GM18867 (cell line): ENCODE results near the gene UEVLD.
A peak's percentile ranks its signal among the peaks of the same experiment; 100 is the strongest.

Source experiments
- ATAC-seq: cut with Tn5 transposase; IDR thresholded peaks from one replicate; pipeline ENCODE4 v1.9.1; 2021; ENCODE audit warnings: mild to moderate bottlenecking, moderate library complexity; ENCODE audit not compliant: unreplicated experiment

UEVLD gene

DNA sequence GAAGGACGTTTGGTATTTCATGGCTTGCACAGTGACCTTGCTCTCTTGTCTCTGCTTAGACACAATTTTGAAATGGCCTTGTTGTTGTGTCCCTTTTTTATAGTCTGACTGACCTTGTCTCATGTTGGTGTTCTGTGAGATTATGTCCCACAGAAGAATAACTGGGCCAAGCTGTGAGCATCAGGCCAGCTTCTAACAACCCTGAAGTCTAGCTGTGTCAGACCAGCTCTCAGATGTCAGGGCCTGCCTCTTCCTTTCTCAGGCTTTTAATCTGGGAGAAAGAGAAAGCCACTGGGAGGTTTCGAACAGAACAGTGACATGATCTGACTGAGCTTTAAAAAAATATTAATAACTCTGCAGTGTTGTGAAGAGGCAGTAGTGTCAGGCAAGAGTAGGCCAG lies 2.0 kb upstream of the UEVLD start:
- ATAC-seq = no peak

DNA sequence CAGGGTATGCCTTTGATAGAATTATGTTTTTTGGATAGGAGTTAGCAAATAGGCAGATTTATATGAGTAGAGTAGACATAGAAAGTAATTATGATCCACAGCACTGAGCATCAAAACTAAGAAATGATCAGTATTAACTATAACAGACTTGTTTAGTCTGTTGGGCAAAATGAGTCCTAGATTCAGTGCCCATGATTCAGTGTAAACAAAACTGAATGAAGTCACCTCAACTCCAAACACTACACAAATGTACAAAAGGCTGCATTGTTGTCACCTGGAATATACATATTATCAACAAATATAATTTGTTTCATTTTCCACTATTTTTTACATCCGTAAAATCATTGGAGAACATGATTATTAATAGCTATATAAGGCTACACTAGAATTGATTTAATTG lies 6.7 kb downstream of the UEVLD start:
- no peak for ATAC-seq

DNA sequence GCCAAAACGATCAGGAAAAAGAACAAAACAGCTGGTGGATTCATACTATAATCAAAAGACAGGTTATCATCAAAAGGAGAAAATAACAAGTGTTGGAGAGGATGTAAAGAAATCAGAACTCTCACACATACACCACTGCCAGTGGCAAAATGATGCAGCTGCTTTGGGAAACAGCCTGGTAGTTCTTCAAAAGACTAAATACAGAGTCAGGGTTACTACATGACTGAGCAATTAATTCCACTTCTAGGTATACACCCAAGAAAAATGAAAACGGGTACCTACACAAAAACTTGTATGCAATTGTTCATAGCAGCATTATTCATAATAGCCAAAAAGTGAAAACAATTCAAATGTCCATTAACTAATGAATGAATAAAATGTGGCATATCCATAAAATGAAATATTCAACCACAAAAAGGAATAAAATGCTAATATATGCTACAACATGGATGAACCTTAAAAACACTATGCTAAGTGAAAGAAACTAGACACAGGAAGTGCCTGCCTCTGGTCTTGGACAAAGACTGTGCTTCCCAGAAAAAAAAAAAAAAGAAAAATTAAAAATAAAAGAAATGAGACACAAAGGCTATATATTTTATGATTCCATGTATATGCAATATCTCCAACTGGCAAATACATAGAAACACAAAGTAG lies 8.3 kb downstream of the UEVLD start:
- no peak for ATAC-seq

DNA sequence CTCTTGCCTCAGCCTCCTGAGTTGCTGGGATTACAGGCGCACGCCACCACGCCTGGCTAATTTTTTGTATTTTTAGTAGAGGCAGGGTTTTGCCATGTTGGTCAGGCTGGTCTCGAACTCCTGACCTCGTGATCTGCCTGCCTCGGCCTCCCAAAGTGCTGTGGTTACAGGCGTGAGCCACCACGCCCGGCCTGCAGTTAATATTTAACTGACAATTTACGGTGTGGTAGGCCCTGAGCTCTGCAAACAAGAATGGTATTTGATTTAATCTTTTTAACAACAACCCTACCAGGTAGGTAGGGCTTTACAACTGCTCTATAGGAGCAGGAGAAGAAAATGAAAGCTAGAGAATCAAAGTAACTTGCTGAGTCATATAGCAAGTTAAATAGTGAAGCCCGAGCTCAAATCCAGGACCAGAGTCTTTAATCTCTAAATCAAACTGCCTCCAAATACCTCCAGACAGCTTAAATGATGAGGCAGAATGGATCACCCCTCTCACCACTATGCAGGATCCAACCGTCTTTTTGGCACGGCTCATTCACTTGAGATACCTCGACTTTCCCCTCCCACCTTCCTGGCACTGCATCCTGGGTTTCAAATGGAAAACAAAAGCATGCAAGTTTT lies 9.4 kb downstream of the UEVLD start:
- ATAC-seq = peak; percentile 71

DNA sequence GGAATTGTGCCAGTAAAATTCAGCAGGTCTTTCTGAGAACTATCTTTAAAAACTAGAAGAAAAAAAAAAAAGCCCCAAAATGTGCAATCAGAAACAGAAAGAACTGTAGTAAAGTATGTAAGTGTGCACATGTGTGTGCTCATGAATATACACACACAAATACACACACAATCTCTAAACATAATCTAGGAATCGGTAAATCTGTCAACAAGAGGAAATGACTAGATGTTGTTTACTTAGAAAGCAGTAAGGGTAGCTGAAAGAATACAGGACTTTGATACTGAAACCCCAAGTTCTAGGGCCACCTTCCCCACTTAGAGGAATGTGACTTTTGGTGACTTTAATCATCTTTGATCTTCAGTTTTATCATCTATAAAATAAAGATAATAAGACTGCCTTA lies 13.2 kb downstream of the UEVLD start:
- no peak for ATAC-seq

DNA sequence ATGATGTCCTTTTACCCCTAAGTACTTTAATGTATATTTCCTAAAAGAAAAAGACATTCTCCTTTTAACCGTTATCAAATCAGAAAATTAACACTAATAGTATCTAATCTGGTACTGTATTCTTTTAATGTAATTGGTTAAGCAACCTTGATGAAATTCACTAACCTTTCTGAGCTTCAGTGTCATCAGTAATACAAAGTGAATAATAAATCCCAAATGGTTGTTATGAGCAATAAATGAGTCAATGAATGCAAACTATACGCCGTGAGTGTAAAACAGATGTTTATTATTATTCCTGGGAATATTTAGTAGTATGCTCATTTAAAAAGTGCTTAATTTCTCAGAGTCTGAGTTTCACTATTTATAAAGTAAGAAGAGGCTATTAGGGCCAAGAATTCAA lies 21.5 kb downstream of the UEVLD start:
- no peak for ATAC-seq

DNA sequence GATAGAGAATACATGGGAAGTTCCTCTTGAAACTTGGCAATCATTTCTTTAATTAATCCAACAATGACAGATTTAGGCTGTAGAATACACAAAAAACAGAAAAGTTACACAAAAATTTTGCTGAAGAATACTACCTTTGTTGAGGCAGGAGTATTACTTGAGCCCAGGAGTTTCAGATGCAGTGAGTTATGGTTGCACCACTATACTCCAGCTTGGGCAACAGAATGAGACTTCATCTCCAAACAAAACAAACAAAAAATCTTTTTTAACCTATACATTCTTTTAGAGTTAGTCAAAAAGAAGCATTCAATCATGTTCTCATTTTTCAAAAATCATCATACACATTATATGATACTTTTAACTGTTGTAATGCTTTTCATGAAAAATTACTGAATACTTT lies 22.1 kb downstream of the UEVLD start:
- ATAC-seq = no peak

DNA sequence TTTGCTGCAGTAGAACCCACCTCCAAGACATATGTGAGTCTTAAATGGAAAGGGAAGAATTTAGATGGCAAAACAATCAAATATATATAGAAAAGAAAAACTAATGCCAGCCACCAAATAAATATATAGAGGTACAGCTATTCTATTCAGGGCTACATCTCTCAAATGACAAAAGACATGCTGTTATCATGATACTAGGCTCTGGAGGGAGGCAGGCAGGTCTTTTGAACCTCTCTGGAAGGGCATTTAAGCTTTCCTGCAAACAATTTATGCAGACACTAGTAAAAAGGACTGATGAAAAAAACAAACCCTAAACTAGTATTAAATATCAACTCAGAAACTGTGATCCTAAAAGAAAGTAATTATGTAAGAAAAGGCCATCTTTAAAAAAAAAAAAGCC lies 24.4 kb downstream of the UEVLD start:
- no peak for ATAC-seq

DNA sequence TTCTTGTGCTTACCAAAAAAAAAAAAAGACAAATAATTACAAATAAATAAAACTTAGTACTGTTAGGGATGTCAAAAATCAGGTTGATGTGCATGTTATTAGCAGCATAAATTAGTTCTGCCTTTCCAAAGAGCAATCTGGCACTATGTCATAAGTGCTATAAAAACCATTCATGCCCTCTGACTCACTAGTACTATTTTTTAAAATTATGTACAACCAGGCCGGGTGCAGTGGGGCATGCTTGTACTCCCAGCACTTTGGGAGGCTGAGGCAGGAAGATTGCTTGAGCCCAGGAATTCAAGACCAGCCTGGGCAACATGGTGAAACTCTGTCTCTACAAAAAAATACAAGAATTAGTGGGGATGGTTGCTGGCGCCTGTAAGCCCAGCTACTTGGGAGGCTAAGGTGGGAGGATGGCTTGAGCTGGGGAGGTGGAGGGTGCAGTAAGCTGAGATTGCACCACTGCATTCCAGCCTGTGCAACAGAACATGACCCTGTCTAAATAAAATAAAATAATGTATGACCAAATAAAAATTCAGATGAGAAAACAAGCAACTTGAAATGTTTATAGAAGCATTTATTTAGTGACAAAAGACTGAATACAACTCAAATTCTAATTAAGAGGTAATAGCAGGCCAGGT lies 25.3 kb downstream of the UEVLD start:
- ATAC-seq = no peak

DNA sequence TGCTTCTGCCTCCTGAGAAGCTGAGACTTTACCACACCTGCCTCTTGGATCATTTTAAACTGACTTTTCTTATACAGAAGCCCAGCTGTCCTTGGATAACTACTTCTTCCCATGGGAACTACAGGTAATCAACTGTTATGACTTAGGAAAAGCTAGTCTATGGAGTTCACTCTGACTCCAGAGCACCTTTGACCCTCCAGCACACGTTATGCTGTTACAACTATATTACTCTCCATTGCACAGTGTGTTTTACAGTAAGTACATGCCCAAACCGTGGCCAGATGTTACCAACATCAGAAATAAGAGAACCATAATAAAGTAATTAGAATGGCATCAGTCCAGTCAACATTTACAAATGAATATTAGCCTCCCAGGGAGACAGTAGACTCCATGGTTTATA lies 40.5 kb downstream of the UEVLD start:
- no peak for ATAC-seq

DNA sequence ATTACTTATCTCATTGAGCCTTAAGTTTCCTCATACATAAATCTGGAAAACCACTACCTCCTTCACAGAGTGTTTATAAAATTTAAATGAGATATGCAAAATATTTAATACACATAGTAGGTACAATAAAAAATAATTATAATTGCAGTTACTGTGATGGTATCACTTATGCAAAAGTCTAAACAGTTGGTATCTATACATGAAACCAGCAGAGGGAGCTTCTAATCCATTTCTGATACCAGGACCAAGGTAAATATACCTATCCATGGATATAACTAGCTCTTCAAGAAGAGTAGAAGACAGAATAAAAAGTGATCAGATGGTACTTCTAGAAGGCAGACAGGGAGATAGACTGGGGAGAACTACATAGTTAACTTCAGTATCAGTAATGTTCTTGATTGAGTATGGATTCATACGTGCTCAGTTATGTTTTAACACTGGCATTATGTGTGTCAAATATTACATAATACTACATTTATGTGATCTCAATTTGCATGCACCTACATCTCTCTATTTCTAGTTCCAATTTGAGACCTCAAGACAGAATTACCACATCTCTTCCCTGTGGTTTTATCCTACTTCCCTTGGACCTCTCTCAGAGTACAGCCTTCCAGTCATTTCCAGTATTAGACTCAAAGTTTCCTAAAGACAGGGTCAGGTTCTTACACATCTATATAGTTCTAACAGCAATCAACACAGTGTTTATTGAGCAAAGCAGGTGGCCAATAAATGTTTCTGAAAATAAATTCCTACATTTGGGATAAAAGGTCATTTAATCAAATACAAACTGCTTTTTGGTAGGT lies 48.1 kb downstream of the UEVLD start:
- ATAC-seq = no peak

DNA sequence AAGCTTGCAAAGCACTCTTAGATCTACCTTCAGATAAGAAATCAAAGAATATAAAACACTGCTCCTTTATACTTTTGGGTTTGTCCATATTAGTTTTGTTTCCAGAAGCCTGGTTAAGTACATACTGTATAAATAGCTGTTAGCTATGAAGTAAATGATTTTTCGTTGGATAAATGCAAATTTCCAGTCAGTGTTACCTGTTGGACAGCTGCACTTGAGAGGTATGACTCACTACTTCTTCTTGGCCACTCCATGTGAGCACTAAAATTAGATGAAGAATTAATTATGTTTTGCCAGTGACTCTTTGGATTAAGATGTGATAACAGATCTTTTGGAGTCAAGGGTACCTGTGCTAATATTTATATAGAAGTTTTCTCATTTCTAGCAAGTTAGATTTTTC lies 52.3 kb downstream of the UEVLD start:
- no peak for ATAC-seq

DNA sequence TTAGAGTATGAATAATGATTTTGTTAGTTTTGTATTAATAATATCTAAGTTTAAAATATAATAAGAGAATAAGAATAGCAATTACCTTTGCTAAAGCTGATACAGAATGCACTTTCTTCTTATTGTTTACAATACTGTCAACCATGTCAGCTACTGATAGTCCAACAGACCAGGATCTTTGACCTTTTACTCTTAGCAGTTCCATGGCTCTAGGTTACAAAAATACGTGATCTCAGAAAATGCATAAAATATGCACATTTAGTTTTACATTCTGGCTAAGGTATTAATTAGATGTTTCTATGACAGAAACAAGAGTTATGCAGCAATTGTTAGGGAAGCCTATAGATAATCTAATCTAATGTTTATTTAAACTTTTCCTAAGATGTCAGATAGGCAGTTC lies 54.3 kb downstream of the UEVLD start:
- ATAC-seq = no peak

DNA sequence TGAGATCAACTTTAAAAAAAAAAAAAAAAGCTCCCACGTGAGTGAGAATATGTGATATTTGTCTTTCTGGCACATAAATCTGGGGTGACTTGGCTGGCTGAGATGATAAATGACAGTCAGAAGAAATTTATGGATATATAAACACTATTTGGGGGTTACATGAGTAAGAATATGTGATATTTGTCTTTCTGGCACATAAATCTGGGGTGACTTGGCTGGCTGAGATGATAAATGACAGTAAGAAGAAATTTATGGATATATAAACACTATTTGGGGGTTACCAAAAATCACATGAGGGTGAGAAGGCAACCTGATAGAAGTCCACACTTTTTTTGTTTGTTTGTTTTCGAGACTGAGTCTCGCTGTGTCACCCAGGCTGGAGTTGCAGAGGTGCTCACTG lies 55.2 kb downstream of the UEVLD start:
- ATAC-seq = no peak

DNA sequence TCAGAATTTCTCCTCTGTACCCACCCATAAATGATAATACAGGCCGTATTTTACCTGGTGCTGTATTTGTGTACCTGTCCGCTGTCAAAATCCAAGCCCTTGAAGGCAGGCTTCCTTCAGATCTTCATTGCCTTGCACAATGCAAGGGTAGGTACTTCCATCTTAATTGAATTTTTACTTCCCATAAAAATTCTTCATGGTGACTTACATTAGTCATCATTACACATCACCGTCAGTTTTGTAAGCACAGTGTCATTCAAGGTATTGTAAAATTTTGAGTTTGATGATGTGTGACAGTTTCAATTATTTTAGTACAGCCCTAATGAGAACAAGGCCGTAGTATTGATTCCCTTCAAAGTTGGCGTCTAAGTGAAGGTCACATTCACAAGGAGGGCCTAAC lies 61.0 kb downstream of the UEVLD start:
- no peak for ATAC-seq

DNA sequence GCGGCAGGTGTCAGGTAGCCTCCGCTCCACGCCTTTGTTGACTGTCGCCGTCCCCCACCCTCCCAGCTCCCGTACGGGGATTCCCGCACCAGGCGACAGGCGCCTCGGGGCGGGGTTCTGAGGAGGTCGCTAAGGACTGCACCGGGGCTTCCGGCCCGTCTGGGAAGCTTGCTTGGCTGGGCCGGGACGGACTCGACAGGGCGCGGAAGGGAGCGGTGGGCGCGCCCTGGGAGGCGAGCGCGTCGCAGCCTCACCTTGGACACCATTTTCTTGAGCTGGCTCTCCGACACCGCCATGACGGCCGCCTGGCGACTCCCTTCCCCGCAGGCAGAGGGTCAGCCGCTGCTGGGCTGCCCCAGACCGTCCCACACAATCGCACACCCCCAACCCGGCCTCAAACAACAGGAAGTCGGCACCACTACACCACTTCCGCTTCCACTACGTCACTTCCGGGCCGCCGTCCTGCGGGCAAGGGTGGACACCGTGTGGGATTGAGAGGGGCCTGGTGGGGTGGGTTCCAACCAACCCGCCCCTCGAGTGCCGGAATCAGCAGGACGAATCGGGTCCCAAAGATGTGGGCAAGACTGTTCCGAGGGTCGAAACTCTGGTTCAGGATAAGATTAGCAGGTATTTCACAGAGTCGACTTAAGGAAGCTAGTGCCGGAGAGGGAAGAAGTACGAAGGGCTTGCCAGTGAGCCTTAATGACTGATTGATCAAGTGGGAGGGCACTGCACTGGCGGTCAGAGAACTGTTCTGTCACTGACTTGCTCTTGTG lies 61.8 kb downstream of the UEVLD start, which contains the start of gene TSG101:
TSS of gene TSG101 (minus strand) at position 422 of the 776 bp plus-strand sequence. CDS start at position 296, 126 bp downstream.
- peak; percentile 95 for ATAC-seq

DNA sequence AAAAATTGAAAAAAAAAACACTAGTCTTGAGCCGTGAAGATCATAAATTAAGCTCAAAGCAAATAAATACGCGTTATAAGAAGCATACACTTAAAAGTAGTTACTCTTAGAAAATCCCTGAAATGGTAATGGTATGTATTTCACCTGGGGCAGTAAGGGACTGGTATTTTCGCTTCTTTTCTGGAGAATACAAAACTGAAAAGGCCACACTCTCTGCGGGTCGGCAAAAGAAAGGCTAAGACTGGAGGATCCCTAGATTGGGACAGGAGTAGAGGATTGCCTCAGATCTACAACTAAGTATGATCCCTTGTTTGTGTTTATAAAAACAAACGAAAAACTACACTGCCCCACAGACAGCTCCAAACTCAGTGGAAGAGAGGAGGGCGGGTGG lies 62.4 kb downstream of the UEVLD start:
- no peak for ATAC-seq

DNA sequence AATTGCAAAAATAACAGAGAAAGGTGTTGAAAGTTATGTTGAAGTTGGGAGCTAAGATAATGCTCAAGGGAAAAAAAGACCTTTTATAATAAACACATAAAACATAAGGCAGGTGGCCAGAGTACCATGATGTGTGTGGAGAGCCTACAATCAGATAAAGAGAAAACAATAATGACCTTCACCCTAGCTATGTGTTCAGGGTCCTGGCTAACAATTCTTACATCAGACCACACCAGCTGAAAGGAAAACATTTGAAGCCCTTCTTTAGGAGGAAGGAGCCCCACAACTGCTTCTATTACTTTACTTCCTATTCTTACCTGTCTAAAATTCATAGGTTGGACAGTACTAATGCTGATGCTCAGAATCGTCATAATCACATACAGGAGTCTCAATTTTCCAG lies 64.3 kb downstream of the UEVLD start:
- ATAC-seq = no peak

DNA sequence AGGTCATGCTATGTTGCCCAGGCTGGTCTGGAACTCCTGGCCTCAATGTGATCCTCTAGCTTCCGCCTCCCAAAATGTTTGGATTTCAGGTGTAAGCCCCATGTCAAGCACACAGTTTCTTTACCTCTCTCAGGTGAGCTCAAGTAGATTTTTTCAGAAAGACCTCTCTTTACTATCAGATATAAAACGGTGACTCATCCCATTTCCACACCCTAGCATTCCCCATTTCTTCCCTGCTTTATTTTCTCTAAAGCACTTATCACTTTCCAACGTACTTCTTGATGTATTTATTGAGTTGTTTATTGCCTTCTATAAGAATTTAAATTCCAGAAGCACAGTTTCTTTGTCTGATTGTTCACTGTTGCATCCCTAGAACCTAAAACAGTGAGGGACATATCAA lies 65.5 kb downstream of the UEVLD start:
- no peak for ATAC-seq

DNA sequence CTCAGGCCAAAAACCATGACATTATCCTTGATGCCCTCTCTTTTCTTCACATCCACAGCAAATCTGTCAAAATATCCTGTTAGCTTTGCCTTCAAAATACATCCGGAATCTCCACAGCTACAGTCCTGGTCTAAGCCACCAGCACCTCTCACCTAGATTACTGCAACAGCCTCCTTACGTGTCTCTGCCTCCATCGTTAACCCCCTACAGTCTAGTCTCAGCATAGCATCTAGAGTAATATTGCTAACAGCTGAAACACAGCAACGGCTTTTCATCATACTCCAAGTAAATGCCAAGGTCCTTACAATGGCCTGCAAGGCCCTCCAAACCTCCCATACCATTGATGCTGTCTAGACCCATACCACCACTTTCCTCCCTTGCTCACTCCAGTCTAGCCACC lies 66.1 kb downstream of the UEVLD start:
- no peak for ATAC-seq

DNA sequence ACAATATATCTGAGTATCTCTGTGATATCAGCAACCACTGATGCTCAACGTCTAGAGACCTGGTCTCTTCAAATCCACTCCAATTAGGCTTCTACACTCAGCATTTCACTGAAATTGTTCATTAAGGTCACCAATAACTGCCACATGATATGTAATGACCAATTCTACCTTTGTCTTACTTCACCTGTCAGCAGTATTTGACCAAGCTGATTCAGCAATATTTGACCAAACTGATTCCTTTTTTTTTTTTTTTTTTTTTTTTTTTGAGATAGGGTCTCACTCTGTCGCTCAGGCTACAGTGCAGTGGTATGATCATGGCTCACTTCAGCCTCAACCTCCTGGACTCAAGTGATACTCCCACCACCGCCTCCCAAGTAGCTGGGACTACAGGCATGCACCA lies 67.4 kb downstream of the UEVLD start:
- no peak for ATAC-seq
